ENCODE data around the gene TBC1D2. TPM values are rescaled to one million over a fixed set of nuclear protein-coding genes. Genes with fewer than 3 reads are reported as not detected.
A peak's percentile ranks its signal among the peaks of the same experiment; 100 is the strongest.
"Not testable (repeated sequence)": the region's sequence is repeated elsewhere in the genome, so short reads cannot be mapped to it uniquely, and the experiment has no call there.

Gene TBC1D2, protein sequence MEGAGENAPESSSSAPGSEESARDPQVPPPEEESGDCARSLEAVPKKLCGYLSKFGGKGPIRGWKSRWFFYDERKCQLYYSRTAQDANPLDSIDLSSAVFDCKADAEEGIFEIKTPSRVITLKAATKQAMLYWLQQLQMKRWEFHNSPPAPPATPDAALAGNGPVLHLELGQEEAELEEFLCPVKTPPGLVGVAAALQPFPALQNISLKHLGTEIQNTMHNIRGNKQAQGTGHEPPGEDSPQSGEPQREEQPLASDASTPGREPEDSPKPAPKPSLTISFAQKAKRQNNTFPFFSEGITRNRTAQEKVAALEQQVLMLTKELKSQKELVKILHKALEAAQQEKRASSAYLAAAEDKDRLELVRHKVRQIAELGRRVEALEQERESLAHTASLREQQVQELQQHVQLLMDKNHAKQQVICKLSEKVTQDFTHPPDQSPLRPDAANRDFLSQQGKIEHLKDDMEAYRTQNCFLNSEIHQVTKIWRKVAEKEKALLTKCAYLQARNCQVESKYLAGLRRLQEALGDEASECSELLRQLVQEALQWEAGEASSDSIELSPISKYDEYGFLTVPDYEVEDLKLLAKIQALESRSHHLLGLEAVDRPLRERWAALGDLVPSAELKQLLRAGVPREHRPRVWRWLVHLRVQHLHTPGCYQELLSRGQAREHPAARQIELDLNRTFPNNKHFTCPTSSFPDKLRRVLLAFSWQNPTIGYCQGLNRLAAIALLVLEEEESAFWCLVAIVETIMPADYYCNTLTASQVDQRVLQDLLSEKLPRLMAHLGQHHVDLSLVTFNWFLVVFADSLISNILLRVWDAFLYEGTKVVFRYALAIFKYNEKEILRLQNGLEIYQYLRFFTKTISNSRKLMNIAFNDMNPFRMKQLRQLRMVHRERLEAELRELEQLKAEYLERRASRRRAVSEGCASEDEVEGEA
- total RNA-seq (2014; rRNA removed; shearing (Covaris generic); ENCODE audit: low replicate concordance), result 3.6 and 5.2 TPM in 2 replicates

DNA sequence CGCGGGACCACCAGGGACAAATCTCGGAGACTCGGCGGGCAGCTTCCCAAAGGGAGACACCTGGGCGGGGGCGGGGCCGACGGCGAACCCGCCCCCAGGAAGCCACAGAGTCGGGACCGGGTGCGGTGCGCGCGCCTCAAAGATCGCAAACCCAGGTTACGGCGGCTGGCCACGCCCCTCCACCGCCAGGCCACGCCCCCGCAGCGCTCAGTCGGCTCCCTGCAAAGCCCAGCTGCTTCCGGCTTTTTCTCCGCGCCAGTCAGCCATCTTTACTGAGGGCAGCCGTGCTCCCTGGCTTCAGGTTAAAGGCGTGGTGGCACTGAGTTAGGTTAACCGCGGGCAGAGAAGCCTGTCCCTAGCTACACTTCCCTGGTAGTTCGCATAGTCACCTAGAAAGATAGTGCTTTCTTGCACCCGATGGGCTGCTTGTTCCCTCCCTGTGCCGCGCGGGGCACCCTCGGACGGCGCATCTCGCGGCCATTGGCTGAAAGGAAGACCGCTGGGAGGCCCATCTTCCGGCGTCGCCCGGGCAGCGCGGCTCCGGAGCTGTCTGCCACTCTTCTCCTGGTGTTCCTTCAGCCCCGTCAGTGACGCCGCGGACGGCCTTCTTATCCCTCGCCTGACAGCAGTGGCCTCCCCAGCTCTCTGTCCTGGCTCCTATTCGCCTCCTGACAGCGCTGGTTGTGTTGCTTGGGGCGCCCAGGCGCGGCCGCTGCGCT is at the start of gene TBC1D2:
TBC1D2 (minus strand) TSS at position 72 of the 719 bp plus-strand sequence. CDS start 108 bp downstream, outside the sequence.
- DNase-seq, result peak; percentile 93
- Histone ChIP-seq H3K36me3 (peaks cover 9% of the 10 kb centered on the region), H3K27me3 (no peaks in the 10 kb centered on the region), H3K9me3 (no peaks in the 10 kb centered on the region), H3K4me3 (peak within 1 kb of the TSS; percentile 80)

DNA sequence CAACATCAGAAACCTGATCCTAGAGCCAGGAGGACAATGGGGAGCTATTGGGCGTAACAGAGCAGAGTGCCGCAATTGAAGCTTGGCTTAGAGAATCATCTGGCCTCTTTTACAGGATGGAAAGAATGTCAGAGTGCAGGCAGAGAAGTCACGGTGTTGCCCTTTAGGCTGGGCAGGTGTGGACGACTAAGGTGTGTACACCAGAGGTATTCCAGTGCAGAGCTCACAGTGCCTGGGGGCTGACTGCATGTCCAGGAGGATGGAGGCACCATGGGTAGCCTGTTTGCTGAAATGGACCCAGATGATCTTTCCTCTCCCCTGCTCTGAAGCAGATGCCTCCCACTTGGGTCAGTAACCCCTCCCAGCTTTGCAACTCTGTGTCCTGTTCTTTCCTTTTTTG is 48.9 kb upstream of the TBC1D2 start:
- H3K4me3 ChIP-seq, result no peak overlapping the region

DNA sequence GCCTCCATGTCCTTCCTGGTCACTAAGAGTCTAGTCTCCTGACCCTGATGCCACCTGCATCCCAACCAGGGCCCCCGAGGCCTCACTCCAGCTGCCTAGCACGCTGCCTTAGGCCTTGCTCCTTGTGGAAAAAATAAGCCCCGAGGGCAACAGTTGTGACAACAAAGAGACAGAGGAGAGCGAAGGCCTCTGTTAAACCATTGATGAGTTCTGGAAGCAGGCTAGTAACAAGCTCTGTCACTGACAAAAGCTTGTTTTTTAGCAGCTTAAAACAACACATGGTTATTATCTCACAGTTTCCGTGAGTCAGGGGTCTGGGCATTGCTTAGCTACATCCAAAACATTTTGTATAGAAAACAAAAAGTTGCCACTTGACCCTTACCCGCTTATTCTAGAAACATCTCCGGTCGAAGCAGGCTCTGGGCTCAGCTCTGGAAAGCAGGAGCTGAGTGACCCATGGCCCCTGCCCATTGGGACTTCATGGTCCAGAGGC is 48.2 kb upstream of the TBC1D2 start:
- no peak for DNase-seq
- H3K36me3 ChIP-seq, result no peaks in the 10 kb centered on the region

More for the DNA sequence above, 48.9 kb upstream of the TBC1D2 start:
- Histone ChIP-seq H3K36me3 (no peaks in the 10 kb centered on the region), H3K9me3 (no peaks in the 10 kb centered on the region), H3K27me3 (no peaks in the 10 kb centered on the region)
- DNase-seq, result no peak

DNA sequence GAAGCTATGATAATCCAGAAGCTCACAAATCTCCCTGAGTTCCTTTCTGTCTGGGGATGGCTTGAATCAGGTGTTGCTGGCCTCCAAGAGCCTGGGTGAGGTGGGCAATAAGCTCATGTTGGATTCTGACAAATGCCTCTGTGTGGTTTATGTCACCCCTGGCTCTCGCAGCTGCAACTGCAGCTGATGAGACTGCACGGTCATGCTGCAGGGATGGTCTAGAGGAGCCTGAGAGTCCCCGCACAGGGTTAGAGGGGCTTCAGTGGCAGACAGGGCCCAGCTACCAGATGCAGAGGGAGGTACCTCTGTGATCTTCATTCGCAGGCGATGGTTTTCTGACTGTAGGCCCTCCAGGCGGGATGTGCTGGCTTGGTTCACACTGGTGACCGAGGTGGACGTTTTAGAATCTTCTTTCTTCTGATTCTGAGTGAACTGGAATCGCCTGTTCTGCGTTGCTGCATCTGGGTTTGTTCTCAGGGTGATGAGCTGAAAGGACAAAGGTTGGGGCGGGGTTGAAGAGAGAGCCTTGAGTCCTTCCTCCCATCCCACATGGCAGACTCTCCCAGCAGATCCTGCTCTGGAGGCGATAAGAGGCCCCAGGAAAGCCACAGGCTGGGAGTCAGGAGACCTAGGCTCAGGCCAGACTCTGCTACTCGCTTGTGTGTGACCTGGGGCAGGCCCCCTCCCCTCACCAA is 47.6 kb upstream of the TBC1D2 start:
- Histone ChIP-seq H3K9me3 (no peaks in the 10 kb centered on the region), H3K27me3 (no peaks in the 10 kb centered on the region), H3K4me3 (no peak overlapping the region), H3K36me3 (no peaks in the 10 kb centered on the region)
- DNase-seq, result no peak

More for the DNA sequence above, 48.2 kb upstream of the TBC1D2 start:
- Histone ChIP-seq H3K9me3 (no peaks in the 10 kb centered on the region), H3K4me3 (no peak overlapping the region), H3K27me3 (no peaks in the 10 kb centered on the region)

DNA sequence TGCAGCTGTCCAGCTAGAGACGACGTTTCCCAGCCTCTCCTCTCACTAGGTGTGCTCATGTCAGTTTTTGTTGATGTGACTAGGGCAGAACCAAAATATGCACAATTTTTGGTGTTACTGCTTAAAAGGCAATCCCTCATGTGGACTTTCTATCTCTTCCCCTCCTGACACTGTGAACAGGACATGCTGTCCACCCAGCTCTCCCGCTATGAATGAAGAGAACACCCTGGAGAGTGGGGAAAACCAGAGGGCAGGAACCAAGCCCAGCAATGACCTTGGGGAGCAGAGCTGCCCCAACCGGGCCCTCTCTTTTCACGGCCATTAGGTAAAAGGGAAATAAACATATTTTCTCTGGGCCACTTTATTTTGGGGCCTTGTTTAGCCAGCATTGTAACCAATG is 46.7 kb upstream of the TBC1D2 start:
- H3K9me3 ChIP-seq, result no peaks in the 10 kb centered on the region
- no peak for DNase-seq
- H3K36me3 ChIP-seq, result no peaks in the 10 kb centered on the region
- no peaks in the 10 kb centered on the region for H3K27me3 ChIP-seq
- H3K4me3 ChIP-seq, result no peak overlapping the region

DNA sequence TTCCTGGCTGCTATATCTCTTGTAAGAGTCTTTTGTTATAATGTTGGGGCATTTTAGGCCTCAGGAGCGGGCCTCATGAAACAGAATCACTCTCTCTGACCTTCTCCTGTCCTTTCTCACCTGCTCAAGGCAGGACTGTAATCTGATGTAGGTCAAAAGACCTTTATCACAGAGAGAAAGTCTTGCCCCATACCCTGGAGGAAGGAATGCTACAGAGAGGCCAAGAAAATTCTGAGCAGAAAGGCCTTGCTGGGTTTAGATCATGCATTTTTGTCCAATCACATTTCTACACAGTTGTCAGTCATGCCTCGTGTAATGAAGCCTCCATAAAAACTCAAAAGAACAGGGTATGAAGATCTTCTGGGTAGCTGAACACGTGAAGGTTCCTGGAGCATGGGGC is 45.2 kb upstream of the TBC1D2 start:
- H3K4me3 ChIP-seq, result no peak overlapping the region
- H3K9me3 ChIP-seq, result no peaks in the 10 kb centered on the region
- no peak for DNase-seq
- H3K27me3 ChIP-seq, result no peaks in the 10 kb centered on the region
- no peaks in the 10 kb centered on the region for H3K36me3 ChIP-seq

DNA sequence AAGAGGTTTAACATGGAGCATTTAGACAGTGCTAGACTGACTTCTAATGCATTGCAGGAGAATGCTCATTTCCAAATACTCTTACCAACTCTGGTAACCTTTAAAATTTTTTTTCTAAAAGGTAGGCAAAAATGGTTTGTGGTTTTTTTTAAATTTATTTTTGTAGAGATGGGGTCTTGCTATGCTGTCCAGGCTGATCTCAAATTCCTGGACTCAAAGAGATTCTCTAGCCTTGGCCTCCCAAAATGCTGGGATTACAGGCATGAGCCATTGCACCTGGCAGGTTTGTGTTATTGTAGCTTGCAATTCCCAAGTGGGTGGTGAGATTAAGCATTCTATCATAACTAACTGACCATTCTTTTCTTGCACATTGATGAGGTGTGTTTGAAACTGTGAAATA is 43.0 kb upstream of the TBC1D2 start:
- DNase-seq, result no peak
- H3K4me3 ChIP-seq, result no peak overlapping the region
- no peaks in the 10 kb centered on the region for H3K36me3 ChIP-seq
- no peaks in the 10 kb centered on the region for H3K27me3 ChIP-seq
- H3K9me3 ChIP-seq, result no peaks in the 10 kb centered on the region

DNA sequence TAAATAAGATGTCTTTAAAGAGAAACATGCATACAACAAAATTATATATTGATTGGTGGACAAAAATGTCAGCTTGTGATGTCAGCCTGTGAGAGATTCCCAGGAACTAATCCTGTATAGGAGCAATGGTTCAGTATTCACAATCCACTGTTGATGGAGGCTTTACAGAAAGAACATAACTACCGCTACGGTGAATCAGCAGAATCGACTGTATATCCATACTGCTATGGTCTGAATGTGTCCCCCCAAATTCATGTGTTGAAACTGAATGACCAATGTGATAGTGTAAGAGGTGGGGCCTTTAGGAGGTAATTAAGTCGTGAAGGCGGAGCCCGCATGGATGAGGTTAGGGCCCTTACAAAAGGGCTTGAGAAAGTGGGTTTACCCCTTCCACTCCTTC is 40.4 kb upstream of the TBC1D2 start:
- Histone ChIP-seq H3K27me3 (no peaks in the 10 kb centered on the region), H3K9me3 (no peaks in the 10 kb centered on the region), H3K36me3 (no peaks in the 10 kb centered on the region), H3K4me3 (no peak overlapping the region)
- DNase-seq, result no peak

DNA sequence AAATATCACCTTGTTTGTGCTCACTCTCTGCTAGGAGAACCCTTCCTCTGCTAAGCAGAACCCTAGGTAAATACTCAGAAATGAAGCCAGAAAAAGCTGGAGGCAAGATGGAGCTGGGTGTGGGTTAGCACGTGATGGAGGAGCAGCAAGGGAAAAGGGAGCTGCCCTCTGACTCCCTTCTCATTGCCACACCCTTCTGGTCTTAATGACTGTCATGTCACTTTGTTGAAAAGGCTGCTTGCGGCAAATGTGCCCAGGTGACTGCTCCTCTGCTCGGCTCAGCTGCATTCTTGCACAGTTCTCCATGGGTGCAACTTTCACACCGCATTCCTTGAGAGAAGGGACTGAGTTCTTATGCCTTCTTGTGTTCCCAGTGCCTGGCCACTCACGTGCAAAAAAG is 36.4 kb upstream of the TBC1D2 start:
- Histone ChIP-seq H3K27me3 (no peaks in the 10 kb centered on the region), H3K4me3 (no peak overlapping the region), H3K36me3 (no peaks in the 10 kb centered on the region), H3K9me3 (no peaks in the 10 kb centered on the region)
- DNase-seq, result no peak

DNA sequence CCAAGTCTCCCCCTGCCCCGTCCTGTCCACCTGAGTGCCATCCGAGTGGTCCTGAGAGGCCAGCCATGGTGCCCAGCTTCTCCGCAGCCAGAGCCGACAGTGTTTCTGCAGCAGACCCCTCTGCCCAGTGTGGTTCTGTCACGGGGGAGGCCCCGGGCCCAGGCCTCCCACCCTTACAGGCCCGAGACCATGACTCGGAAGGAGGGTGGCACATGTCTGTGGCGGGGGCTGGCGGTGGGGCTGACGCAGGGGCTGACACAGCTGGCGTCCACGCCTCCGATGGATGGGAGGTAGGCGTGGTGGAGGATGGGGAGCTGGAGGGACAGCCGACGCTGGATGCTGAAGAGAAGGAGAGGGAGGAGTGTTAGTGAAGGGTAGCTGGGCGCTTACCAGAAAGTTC is 35.0 kb upstream of the TBC1D2 start:
- Histone ChIP-seq H3K4me3 (no peak overlapping the region), H3K27me3 (no peaks in the 10 kb centered on the region), H3K36me3 (no peaks in the 10 kb centered on the region), H3K9me3 (no peaks in the 10 kb centered on the region)
- DNase-seq, result no peak

DNA sequence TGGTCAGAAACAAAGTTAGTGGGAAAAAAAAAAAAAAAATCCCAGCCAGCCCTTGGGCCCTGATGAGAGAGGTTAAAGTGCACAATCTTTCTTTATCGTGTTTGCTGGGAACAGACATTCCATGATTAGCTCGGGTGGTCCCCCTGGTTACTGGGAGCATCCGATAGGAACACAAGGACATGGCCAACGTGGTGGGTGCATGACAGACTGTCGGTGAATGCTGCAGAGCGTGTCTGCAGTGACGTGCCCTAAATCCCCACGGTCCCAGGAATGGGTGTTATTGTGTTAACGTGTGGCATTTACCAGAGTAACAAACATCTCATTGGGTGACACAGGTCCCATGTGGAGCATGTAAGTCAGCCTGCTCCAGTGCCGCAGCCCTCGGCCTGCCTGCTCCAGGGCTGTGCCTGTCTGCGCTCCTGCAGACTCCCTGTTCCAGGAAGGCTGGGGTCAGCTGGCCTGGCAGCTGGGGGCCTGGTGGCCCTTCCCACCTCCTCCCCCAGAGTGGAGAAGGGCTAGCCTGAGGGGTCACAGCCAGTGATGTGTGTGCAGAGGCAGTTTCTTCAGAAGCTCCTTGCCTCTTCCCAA is 34.3 kb upstream of the TBC1D2 start:
- no peaks in the 10 kb centered on the region for H3K27me3 ChIP-seq
- H3K36me3 ChIP-seq, result no peaks in the 10 kb centered on the region
- no peak overlapping the region for H3K4me3 ChIP-seq
- DNase-seq, result no peak
- H3K9me3 ChIP-seq, result no peaks in the 10 kb centered on the region

DNA sequence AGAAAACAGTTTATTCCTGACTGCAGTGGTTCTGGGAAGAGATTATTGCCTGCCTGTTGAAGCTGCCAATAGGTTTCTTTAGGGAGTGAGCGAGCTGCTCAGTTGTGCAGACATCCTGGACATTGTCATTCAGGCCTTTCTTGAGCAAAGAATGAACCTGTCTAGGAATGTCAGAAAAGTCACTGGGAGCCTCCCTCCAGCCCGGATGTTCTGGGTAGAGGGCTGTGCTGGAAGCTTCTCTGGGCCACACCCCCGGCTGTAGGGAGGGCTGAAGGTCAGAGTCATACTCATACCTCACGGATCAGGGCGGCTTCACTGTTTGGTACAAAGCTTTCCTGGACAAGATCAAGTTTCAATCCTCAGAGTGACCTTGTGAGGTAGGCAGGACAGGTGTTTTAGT is 33.4 kb upstream of the TBC1D2 start:
- Histone ChIP-seq H3K9me3 (no peaks in the 10 kb centered on the region), H3K4me3 (no peak overlapping the region), H3K27me3 (no peaks in the 10 kb centered on the region)

DNA sequence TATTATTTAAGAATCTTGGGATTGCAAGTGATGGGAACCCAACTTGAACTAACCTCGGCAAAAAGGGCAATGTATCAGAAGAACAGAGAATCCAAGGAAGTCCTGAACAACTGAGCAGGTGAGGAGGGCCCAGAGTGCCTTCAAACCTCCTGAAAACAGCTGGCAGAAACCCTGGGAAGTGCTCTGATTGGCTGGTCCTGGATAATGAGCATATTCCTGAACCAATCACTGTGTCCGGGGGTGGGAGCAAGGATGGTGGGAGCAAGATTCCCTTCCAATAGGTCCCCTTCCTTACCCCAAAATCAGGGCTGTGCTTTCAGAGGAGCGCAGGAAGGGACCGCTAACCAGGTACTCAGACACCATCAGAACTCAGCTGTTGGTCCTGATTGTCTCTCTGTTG is 31.9 kb upstream of the TBC1D2 start:
- no peak for DNase-seq
- Histone ChIP-seq H3K4me3 (no peak overlapping the region), H3K27me3 (no peaks in the 10 kb centered on the region), H3K36me3 (no peaks in the 10 kb centered on the region), H3K9me3 (no peaks in the 10 kb centered on the region)

More for the DNA sequence above, 33.4 kb upstream of the TBC1D2 start:
- no peak for DNase-seq
- H3K36me3 ChIP-seq, result no peaks in the 10 kb centered on the region

DNA sequence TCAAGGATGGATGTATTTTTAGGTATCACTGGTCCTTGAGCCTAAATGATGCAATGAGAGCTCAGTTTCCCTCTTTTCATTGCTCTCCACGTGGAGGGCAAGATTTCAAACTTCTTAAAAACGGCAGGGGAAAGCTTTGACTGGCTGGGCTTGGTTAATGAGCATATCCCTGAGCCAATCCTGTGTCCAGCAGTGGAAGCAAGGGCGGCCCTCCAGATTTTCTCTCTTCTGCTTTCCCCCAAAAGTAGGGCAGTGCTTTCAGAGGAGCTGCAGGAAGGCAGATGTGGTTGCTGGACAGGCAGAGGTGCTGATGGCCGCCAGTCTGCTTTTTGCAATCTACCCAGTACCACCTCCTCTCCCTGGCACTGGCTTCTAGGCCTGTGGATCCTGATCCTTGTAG is 30.0 kb upstream of the TBC1D2 start:
- Histone ChIP-seq H3K36me3 (no peaks in the 10 kb centered on the region), H3K9me3 (no peaks in the 10 kb centered on the region)

DNA sequence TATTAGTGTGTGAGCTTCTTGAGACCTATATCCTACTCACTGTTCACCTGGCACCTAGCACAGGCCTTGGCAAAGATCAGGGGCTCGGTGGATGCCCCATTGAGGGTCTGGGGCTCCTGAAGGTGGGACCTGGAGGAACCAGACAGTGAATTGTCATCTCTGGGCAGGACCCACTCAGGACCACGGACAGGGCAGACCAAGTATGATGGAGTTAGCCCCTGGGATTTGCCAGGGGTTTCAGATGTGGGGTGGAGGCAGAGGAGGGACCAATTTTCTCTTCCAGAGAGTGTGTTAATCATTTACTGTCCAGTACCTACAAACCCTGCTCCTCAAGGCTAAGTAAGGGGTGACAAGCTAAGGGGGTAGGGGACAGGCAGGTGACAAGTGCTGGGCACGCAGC is 29.3 kb upstream of the TBC1D2 start:
- Histone ChIP-seq H3K9me3 (no peaks in the 10 kb centered on the region), H3K27me3 (no peaks in the 10 kb centered on the region), H3K4me3 (no peak overlapping the region), H3K36me3 (no peaks in the 10 kb centered on the region)
- no peak for DNase-seq

More for the DNA sequence above, 30.0 kb upstream of the TBC1D2 start:
- Histone ChIP-seq H3K27me3 (no peaks in the 10 kb centered on the region), H3K4me3 (no peak overlapping the region)
- DNase-seq, result no peak

DNA sequence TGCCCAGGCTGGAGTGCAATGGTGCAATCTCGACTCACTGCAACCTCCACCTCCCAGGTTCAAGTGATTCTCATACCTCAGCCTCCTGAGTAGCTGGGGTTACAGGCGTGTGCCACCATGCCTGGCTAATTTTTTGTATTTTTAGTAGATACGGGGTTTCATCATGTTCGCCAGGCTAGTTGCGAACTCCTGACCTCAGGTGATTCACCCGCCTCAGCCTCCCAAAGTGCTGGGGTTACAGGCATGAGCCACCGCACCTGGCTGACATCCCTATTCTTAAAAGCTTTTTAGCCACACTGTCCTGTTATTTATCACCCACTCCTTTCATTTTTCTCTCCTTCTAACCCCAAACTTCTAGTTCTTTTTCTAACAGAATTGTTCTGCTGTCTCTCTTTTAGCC is 27.7 kb upstream of the TBC1D2 start:
- not testable (repeated sequence) for H3K36me3 ChIP-seq, DNase-seq, H3K27me3 ChIP-seq, H3K9me3 ChIP-seq, H3K4me3 ChIP-seq
